Measurements from ENCODE around the gene NPAP1.
"Not testable (repeated sequence)": the region's sequence is repeated elsewhere in the genome, so short reads cannot be mapped to it uniquely, and the experiment has no call there.

Gene NPAP1

DNA sequence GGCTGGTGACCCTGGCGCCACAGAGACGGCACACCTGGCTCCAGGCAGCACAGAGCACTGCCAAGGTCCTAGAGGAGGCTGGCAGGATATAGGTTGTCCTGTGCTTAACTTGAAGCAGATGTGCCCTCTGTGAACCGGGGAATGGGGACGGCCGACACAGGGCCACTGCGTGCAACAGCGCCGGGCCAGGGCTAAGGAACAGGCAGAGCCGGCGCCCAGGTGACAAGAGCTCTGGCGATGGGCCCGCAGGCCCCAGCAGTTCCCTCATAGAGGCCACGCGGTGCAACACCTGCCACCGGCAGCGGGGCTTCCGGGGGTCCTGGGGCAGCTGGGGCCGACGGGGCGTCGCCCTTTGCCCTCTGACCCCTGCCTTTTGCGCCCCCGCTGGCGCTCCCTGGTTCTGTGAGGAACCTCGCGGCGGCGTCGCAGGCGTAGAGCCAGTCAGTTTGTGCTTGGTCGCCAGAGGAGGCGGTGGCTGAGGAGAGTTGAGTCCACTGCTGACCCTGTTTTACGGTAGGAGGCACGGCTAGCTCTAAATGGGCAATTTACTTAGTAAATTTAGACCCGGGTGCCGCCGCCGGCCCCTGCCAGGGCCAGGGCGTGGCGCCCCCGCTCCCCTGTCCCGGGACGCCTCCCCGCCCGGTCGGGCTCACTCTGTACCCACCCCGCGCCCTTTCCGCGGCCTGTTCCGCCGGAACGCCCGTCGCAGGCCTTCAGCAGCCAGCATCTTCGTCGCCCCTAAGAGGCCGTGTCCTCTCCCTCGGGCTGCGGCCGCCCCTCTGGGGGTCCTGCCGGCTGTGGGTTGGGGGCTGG lies at the start of gene NPAP1:
Gene NPAP1, plus strand, starts transcription at position 444 of the 813 bp plus-strand sequence. Its CDS starts 93 bp downstream, at position 537.
- DNase-seq, result no peak

GRCh38 chr15:24627443-24627842 lies 48.1 kb upstream of the NPAP1 start:
- no peak for DNase-seq

- DNase-seq, result peak; percentile 58
Observed at GRCh38 chr15:24633082-24633481, 42.5 kb upstream of the NPAP1 start.

- not testable (repeated sequence) for DNase-seq
Observed at GRCh38 chr15:24639412-24639811, 36.2 kb upstream of the NPAP1 start.

DNA sequence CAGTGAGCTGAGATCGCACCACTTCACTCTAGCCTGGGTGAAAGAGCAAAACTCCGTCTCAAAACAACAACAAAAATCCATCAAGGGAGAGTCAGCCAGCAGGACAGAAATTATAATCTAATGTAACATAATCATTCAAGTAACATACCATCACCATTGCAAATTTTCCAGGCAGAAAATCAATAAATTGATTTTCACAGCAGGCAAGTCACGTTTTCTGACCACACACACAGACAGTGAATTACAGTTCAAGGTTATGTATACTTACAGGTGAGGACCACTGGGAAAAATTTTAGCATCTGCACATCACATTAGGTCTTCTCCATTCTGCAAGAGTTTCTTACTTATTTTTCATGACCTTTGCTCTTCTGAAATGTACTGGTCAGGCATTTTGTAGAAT lies 29.9 kb upstream of the NPAP1 start:
- no peak for DNase-seq

GRCh38 chr15:24659622-24660021 lies 16.0 kb upstream of the NPAP1 start:
- no peak for DNase-seq

GRCh38 chr15:24662991-24663390 lies 12.6 kb upstream of the NPAP1 start:
- no peak for DNase-seq

- DNase-seq, result no peak
Observed at GRCh38 chr15:24676431-24676830, 856 bp downstream of the NPAP1 start.

GRCh38 chr15:24678485-24678884 lies 2.9 kb downstream of the NPAP1 start:
- DNase-seq, result no peak

GRCh38 chr15:24682002-24682401 lies 6.4 kb downstream of the NPAP1 start:
- DNase-seq, result no peak

DNA sequence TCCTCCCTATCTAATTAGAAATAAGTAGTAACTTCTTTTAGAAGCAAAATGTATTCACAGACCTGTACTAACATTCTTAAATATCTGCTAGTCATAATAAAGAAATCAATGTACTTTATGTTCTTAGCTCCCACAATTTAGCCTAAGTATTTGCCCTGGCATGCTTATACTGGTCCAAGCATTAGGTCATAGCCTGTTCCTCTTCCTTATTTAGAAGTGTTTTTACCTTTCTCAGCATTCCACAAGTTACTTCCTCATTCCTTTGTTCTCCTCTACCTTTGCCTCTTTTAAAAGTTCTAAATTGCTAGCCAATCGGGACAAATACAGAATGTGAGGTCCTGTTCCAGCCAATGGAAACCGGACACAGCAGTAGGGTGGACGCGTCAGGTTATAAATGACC lies 7.3 kb downstream of the NPAP1 start:
- not testable (repeated sequence) for DNase-seq

GRCh38 chr15:24683736-24684135 lies 8.2 kb downstream of the NPAP1 start:
- DNase-seq, result no peak

GRCh38 chr15:24684313-24684712 lies 8.7 kb downstream of the NPAP1 start:
- no peak for DNase-seq

DNA sequence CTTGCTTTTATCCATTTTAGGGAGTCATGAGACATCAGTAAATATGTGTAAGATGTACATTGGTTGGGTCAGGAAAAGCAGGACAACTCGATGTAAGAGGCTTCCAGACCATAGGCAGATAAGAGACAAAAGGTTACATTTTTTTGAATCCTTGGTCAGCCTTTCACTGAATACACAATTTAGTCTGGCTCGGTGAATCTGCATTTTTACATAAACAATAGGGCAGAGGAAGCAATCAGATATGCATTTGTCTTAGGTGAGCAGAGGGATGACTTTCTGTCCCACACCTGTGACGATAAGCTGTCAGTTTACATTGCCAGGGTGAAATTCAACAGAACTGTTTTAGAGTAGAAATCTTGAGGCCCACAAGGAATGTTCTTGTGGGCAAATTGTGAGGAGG lies 20.6 kb downstream of the NPAP1 start:
- DNase-seq, result no peak

GRCh38 chr15:24696842-24697241 lies 21.3 kb downstream of the NPAP1 start:
- DNase-seq, result no peak

DNA sequence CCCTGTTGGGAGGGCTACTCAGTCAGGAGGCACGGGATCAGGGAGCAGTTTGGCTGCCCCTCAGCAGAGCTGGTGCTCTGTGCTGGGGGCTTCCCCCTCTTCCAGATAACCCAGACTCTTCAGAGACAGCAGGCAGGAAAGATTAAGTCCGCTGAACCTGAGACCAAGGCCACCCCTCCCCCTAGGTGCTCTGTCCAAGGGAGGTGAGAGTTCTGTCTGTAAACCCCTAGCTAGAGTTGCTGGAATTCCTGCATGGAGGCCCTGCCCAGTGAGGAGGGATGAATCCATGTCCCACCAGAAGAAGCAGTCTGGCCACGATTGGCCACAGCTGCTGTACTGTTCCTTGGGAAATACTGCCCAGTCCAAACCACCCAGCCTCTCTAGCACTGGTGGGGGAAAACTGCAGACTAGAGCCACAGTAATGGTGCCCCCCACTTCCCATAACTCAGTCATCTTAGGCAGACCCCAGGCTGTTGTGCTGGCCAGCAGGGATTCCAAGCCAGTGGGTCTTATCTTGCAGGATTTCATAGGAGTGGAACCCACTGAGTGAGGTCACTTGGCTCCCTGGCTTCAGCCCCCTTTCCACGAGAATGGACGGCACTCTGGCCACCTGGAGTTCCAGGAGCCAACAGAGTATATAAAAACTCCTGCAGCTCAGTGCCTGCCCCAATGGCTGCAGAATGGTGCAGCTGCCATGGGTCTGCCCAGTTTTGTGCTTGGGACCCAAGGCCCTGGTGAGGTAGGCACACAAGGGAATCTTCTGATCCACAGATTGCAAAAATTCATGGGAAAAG lies 42.9 kb downstream of the NPAP1 start:
- no peak for DNase-seq

GRCh38 chr15:24729760-24730159 lies 54.2 kb downstream of the NPAP1 start:
- DNase-seq, result no peak
